Progenitor cell of endocrine pancreas (in vitro differentiated cells): ENCODE measurements around the gene GRIN2A. TPM values are rescaled to one million over a fixed set of nuclear protein-coding genes. Genes with fewer than 3 reads are reported as not detected.

ENCODE experiments used
- DNase-seq: peaks from one replicate; pipeline ENCODE4 v3.0.0; 2021; ENCODE audit warnings: low spot score; ENCODE audit not compliant: unreplicated experiment
- H3K27ac Mint-ChIP-seq: 2 replicates; pipeline ENCODE4 v1.8.0; 2021; ENCODE audit warnings: mild to moderate bottlenecking, moderate library complexity, mixed read lengths
- H3K27me3 Mint-ChIP-seq: 2 replicates; pipeline ENCODE4 v1.8.0; 2021; ENCODE audit warnings: mixed read lengths
- H3K36me3 Mint-ChIP-seq: 2 replicates; pipeline ENCODE4 v1.8.0; 2022; ENCODE audit warnings: mixed read lengths; ENCODE audit not compliant: insufficient read depth
- H3K4me1 Mint-ChIP-seq: 2 replicates; pipeline ENCODE4 v1.8.0; 2021; ENCODE audit warnings: low read depth, mixed read lengths
- H3K4me3 Mint-ChIP-seq: 2 replicates; pipeline ENCODE4 v1.8.0; 2021; ENCODE audit warnings: low read depth, mild to moderate bottlenecking, moderate library complexity, mixed read lengths
- H3K9me3 Mint-ChIP-seq: 2 replicates; pipeline ENCODE4 v1.8.0; 2021; ENCODE audit warnings: low read depth, mixed read lengths
- CTCF ChIP-seq: fragments of 200-600 bp; sonication (generic); IDR thresholded peaks from one replicate; pipeline ENCODE4 v1.5.0; 2021; ENCODE audit warnings: antibody characterized with exemption, mild to moderate bottlenecking; ENCODE audit not compliant: unreplicated experiment
- total RNA-seq: library from RNA; stranded (reverse); gene quantifications from 2 replicates; pipeline ENCODE4 v1.2.1, GENCODE V29; 2021

GRIN2A gene
- total RNA-seq, 1 donor from 2014 or later = 1.7 TPM

- H3K4me3 Mint-ChIP-seq = no peak overlapping the region
- H3K27me3 Mint-ChIP-seq = peaks cover 2% of the 10 kb centered on the region
- H3K4me1 Mint-ChIP-seq = no peaks in the 10 kb centered on the region
- H3K9me3 Mint-ChIP-seq = peaks cover 3% of the 10 kb centered on the region
- DNase-seq = no peak
- no peak for TF ChIP-seq CTCF
- H3K36me3 Mint-ChIP-seq = no peaks in the 10 kb centered on the region
- H3K27ac Mint-ChIP-seq = no peak overlapping the region
Measured at GRCh38 chr16:9807302-9807701, 374.9 kb downstream of the GRIN2A start.

GRCh38 chr16:9805109-9805508 lies 377.1 kb downstream of the GRIN2A start:
- Mint-ChIP-seq H3K9me3 (peaks cover 3% of the 10 kb centered on the region), H3K27ac (no peak overlapping the region), H3K27me3 (peaks cover 2% of the 10 kb centered on the region), H3K4me3 (no peak overlapping the region), H3K36me3 (no peaks in the 10 kb centered on the region), H3K4me1 (no peaks in the 10 kb centered on the region)
- no peak for DNase-seq
- TF ChIP-seq CTCF = no peak

GRCh38 chr16:9802160-9802559 lies 380.1 kb downstream of the GRIN2A start:
- no peak overlapping the region for H3K27ac Mint-ChIP-seq
- H3K4me3 Mint-ChIP-seq = no peak overlapping the region
- no peak for DNase-seq
- peaks cover 2% of the 10 kb centered on the region for H3K27me3 Mint-ChIP-seq
- no peaks in the 10 kb centered on the region for H3K36me3 Mint-ChIP-seq
- H3K9me3 Mint-ChIP-seq = peaks cover 3% of the 10 kb centered on the region
- H3K4me1 Mint-ChIP-seq = no peaks in the 10 kb centered on the region
- no peak for TF ChIP-seq CTCF

GRCh38 chr16:9801651-9802050 lies 380.6 kb downstream of the GRIN2A start:
- Mint-ChIP-seq H3K36me3 (no peaks in the 10 kb centered on the region), H3K4me1 (no peaks in the 10 kb centered on the region), H3K27ac (no peak overlapping the region), H3K9me3 (peaks cover 3% of the 10 kb centered on the region), H3K27me3 (peaks cover 2% of the 10 kb centered on the region), H3K4me3 (no peak overlapping the region)
- no peak for TF ChIP-seq CTCF
- DNase-seq = no peak

GRCh38 chr16:9800186-9800738 lies 382.0 kb downstream of the GRIN2A start:
- TF ChIP-seq CTCF = no peak
- Mint-ChIP-seq H3K27me3 (no peaks in the 10 kb centered on the region), H3K9me3 (no peaks in the 10 kb centered on the region), H3K4me1 (no peaks in the 10 kb centered on the region), H3K36me3 (no peaks in the 10 kb centered on the region), H3K4me3 (no peak overlapping the region), H3K27ac (no peak overlapping the region)
- no peak for DNase-seq
